ENCODE data around the gene PTPRB.

Gene PTPRB

DNA sequence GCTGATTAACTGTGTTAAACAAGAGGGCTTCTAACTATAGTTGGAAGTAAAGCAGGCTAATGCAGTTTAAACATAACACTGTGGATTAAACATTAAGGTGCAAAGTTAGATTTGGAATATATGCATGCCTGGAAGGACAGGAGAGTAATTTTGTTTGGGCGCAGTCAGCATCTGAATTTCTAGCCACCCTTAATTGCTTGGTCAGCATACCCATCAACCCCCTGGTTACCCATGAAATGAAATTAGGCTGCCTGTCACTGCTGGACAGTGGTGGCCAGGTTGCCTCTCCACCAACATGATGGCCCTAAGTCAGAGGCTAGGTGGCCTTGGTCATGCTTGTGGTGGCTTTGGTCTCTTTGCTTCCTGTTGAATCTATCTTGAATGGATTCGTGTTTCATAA lies 30.0 kb upstream of the PTPRB start:
- no peak overlapping the region for H3K27ac ChIP-seq
- TF ChIP-seq, protein P1, sequence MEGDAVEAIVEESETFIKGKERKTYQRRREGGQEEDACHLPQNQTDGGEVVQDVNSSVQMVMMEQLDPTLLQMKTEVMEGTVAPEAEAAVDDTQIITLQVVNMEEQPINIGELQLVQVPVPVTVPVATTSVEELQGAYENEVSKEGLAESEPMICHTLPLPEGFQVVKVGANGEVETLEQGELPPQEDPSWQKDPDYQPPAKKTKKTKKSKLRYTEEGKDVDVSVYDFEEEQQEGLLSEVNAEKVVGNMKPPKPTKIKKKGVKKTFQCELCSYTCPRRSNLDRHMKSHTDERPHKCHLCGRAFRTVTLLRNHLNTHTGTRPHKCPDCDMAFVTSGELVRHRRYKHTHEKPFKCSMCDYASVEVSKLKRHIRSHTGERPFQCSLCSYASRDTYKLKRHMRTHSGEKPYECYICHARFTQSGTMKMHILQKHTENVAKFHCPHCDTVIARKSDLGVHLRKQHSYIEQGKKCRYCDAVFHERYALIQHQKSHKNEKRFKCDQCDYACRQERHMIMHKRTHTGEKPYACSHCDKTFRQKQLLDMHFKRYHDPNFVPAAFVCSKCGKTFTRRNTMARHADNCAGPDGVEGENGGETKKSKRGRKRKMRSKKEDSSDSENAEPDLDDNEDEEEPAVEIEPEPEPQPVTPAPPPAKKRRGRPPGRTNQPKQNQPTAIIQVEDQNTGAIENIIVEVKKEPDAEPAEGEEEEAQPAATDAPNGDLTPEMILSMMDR (IDR thresholded peaks at IDR 0.05; ENCODE audit: low read depth, low read length, missing control alignments), result no peak
- DNase-seq, result no peak
- no peak overlapping the region for H3K4me3 ChIP-seq (ENCODE audit: low read depth, low read length)
- H3K27me3 ChIP-seq (replicated peaks), result no peaks in the 10 kb centered on the region
- no peaks in the 10 kb centered on the region for H3K36me3 ChIP-seq (replicated peaks)
- in situ Hi-C loops (cut with HindIII; ENCODE audit: low pct_ligation_motif_present, low sequenced_read_pairs), result no loop called here

DNA sequence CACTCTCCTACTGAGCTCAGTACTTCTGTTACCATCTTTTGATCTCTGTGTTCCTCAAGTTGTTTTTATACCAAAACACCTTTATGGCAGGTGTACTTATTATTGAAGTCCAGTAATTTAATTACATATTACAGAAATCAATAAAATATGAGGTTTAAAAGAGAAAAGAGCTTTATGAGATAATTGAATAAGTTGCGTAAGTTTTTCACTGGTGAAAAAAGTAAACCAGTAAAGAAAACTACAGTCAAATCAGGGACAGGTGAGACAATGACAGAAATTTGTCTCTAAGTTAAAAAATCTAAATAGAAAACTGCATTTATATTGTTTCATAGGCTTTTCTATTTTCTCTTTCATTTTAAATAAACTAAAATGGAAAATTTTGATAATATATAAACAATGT lies 29.1 kb upstream of the PTPRB start:
- no peaks in the 10 kb centered on the region for H3K27me3 ChIP-seq (replicated peaks)
- DNase-seq, result no peak
- no peaks in the 10 kb centered on the region for H3K36me3 ChIP-seq (replicated peaks)
- no peak overlapping the region for H3K27ac ChIP-seq
- H3K4me3 ChIP-seq (ENCODE audit: low read depth, low read length), result no peak overlapping the region
- in situ Hi-C loops (cut with HindIII; ENCODE audit: low pct_ligation_motif_present, low sequenced_read_pairs), result no loop called here
- TF ChIP-seq, protein P1 (IDR thresholded peaks at IDR 0.05; ENCODE audit: low read depth, low read length, missing control alignments), result no peak

DNA sequence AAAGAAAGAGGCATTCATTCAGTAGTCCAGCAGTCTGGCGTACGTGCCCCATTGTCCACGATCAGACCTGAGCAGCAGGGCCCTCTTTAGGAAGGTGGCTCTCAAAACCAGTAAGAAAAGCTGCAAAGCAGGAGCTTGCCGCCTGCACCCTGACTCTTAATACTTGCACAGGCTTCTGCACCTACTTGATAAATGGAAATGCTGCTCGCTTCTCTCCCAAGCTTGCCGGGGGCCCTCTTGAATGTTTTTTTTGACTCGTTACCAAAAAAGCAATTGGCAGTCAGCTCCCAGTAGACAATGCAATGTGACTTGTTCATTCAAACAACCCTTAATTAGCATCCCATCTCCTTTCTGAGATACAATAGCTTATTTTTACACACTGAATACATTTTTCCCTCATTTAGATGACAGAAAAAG lies 27.2 kb upstream of the PTPRB start:
- H3K27me3 ChIP-seq (replicated peaks), result no peaks in the 10 kb centered on the region
- no peaks in the 10 kb centered on the region for H3K36me3 ChIP-seq (replicated peaks)
- DNase-seq, result no peak
- in situ Hi-C loops (cut with HindIII; ENCODE audit: low pct_ligation_motif_present, low sequenced_read_pairs), result no loop called here
- TF ChIP-seq, protein P1 (IDR thresholded peaks at IDR 0.05; ENCODE audit: low read depth, low read length, missing control alignments), result no peak
- H3K4me3 ChIP-seq (ENCODE audit: low read depth, low read length), result no peak overlapping the region
- no peak overlapping the region for H3K27ac ChIP-seq

DNA sequence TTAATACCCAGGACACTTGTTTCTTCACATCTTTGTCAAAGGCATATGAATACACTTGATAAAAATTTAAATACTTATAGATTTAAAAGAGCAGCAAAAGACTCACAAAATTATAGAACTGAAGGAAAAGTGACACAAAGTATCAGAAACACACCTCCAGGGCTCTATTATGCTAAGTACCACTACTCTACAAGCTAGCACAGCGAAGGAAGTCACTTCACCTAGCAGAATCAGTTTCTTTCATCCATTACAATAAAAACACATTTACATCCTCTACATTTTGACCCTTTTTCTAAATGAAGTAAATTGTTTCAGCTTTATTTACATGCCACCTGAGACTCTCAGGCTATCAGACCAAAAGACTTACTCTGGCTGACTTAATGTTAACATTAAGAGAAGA lies 26.6 kb upstream of the PTPRB start:
- H3K27ac ChIP-seq, result no peak overlapping the region
- TF ChIP-seq, protein P1 (IDR thresholded peaks at IDR 0.05; ENCODE audit: low read depth, low read length, missing control alignments), result no peak
- DNase-seq, result no peak
- H3K4me3 ChIP-seq (ENCODE audit: low read depth, low read length), result no peak overlapping the region
- no peaks in the 10 kb centered on the region for H3K27me3 ChIP-seq (replicated peaks)
- no peaks in the 10 kb centered on the region for H3K36me3 ChIP-seq (replicated peaks)
- in situ Hi-C loops (cut with HindIII; ENCODE audit: low pct_ligation_motif_present, low sequenced_read_pairs), result no loop called here

DNA sequence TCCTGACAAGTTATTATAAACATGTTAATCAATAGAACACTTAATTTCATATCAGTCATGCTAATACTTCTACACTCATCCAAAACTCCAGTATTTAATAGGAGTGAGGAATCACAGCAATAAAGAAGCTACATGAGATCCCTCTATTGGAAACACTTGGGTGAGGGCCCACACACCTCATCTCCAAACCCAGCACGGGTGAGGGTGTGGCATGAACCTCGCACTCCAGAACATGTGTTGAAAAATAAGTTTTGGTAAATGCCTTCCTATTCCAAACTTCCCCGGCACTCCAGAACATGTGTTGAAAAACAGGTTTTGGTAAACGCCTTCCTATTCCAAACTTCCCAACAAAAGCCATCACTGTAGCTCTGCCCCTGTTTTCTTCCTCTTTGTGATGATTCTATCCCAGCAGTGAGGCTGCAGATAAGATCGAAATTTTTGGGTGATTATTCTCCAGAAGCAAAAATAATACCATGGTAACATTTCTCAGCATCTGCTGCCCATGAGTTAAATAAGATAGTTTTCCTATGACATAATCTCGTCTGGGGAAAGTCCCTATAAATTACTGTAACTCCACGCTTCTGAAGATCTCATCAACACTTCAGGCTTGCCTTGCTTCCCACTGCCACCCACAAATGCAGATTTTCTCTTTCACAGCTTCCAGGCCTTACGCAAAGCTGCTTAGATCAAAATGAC lies 24.4 kb upstream of the PTPRB start:
- Histone ChIP-seq H3K27ac (peak overlapping the region; percentile 95), H3K4me3 (ENCODE audit: low read depth, low read length) (no peak overlapping the region), H3K27me3 (replicated peaks) (no peaks in the 10 kb centered on the region), H3K36me3 (replicated peaks) (no peaks in the 10 kb centered on the region)
- TF ChIP-seq, protein P1 (IDR thresholded peaks at IDR 0.05; ENCODE audit: low read depth, low read length, missing control alignments), result no peak
- DNase-seq, result peak; percentile 81
- in situ Hi-C loops (cut with HindIII; ENCODE audit: low pct_ligation_motif_present, low sequenced_read_pairs), result no loop called here

Measured in brain microvascular endothelial cell (primary cell).